T-helper 17 cell (primary cell): ENCODE measurements around the gene FADS6. TPM values are rescaled to one million over a fixed set of nuclear protein-coding genes. Genes with fewer than 3 reads are reported as not detected.

ENCODE experiments used
- ATAC-seq: fragments of 150-1000 bp; cut with Tn5 transposase; 2 replicates; pipeline ENCODE4 v1.10.0; 2021; ENCODE audit warnings: mild to moderate bottlenecking, moderate library complexity
- DNase-seq, 3 donors: peaks; one replicate each; pipeline versions ENCODE4 v3.0.0 to v3.0.0-alpha.2; 2020 to 2021
- H3K9me3 ChIP-seq: one replicate; pipeline ENCODE4 v1.7.0; 2013; ENCODE audit warnings: low read length, mild to moderate bottlenecking; ENCODE audit not compliant: control insufficient read depth, poor library complexity, severe bottlenecking
- H3K27ac Mint-ChIP-seq: one replicate; pipeline ENCODE4 v1.8.0; 2022; ENCODE audit warnings: mild to moderate bottlenecking, moderate library complexity, mixed read lengths
- H3K27me3 Mint-ChIP-seq: one replicate; pipeline ENCODE4 v1.8.0; 2022; ENCODE audit warnings: mixed read lengths
- H3K36me3 Mint-ChIP-seq: one replicate; pipeline ENCODE4 v1.8.0; 2022; ENCODE audit warnings: low read depth, mixed read lengths
- H3K4me1 Mint-ChIP-seq: one replicate; pipeline ENCODE4 v1.8.0; 2022; ENCODE audit warnings: mild to moderate bottlenecking, mixed read lengths
- H3K4me3 Mint-ChIP-seq: one replicate; pipeline ENCODE4 v1.8.0; 2022; ENCODE audit warnings: mild to moderate bottlenecking, moderate library complexity, mixed read lengths
- total RNA-seq, 4 donors: library from RNA in 2 of 4; stranded (reverse) in 2 of 4; gene quantifications; one replicate each; pipeline ENCODE4 v1.2.3 and lab custom pipeline; 2022 to 2026

The FADS6 gene
- total RNA-seq, 2 donors from 2014 or later: not detected

- H3K36me3 Mint-ChIP-seq: peaks cover 8% of the 10 kb centered on the region
- H3K4me1 Mint-ChIP-seq: peaks cover 8% of the 10 kb centered on the region
- ATAC-seq: no peak
- DNase-seq: no peak
- no peaks in the 10 kb centered on the region for H3K9me3 ChIP-seq
- H3K4me3 Mint-ChIP-seq: peak overlapping the region; percentile 71
- H3K27me3 Mint-ChIP-seq: peaks cover 33% of the 10 kb centered on the region
- H3K27ac Mint-ChIP-seq: no peak overlapping the region
Measured at GRCh38 chr17:74892013-74892841, 1.2 kb downstream of the FADS6 start.

GRCh38 chr17:74890554-74890953 lies 2.9 kb downstream of the FADS6 start:
- Mint-ChIP-seq H3K4me3 (no peak overlapping the region), H3K27me3 (peaks cover 31% of the 10 kb centered on the region), H3K4me1 (peaks cover 4% of the 10 kb centered on the region), H3K27ac (no peak overlapping the region), H3K36me3 (peaks cover 6% of the 10 kb centered on the region)
- no peaks in the 10 kb centered on the region for H3K9me3 ChIP-seq
- DNase-seq (no peak), ATAC-seq (no peak)

- no peaks in the 10 kb centered on the region for H3K9me3 ChIP-seq
- Mint-ChIP-seq H3K36me3 (peaks cover 6% of the 10 kb centered on the region), H3K27me3 (peaks cover 32% of the 10 kb centered on the region), H3K4me1 (peaks cover 2% of the 10 kb centered on the region), H3K27ac (no peak overlapping the region), H3K4me3 (no peak overlapping the region)
- ATAC-seq: no peak
- no peak for DNase-seq
Measured at GRCh38 chr17:74888469-74888868, 5.0 kb downstream of the FADS6 start.

GRCh38 chr17:74883241-74883745 lies 10.1 kb downstream of the FADS6 start:
- Mint-ChIP-seq H3K27ac (no peak overlapping the region), H3K4me1 (no peaks in the 10 kb centered on the region), H3K27me3 (peaks cover 43% of the 10 kb centered on the region), H3K4me3 (no peak overlapping the region), H3K36me3 (peaks cover 3% of the 10 kb centered on the region)
- DNase-seq (no peak), ATAC-seq (no peak)
- H3K9me3 ChIP-seq: no peaks in the 10 kb centered on the region

GRCh38 chr17:74882517-74883240 lies 10.8 kb downstream of the FADS6 start:
- no peak for ATAC-seq
- H3K4me3 Mint-ChIP-seq: no peak overlapping the region
- peaks cover 43% of the 10 kb centered on the region for H3K27me3 Mint-ChIP-seq
- peaks cover 3% of the 10 kb centered on the region for H3K36me3 Mint-ChIP-seq
- no peak overlapping the region for H3K27ac Mint-ChIP-seq
- DNase-seq: no peak
- H3K4me1 Mint-ChIP-seq: no peaks in the 10 kb centered on the region
- no peaks in the 10 kb centered on the region for H3K9me3 ChIP-seq

- Mint-ChIP-seq H3K4me3 (no peak overlapping the region), H3K36me3 (peaks cover 3% of the 10 kb centered on the region)
- DNase-seq: no peak
Measured at GRCh38 chr17:74881073-74881472, 12.4 kb downstream of the FADS6 start.

GRCh38 chr17:74879308-74879707 lies 14.1 kb downstream of the FADS6 start:
- no peak for DNase-seq
- no peak for ATAC-seq
- no peak overlapping the region for H3K27ac Mint-ChIP-seq
- no peak overlapping the region for H3K4me3 Mint-ChIP-seq
- H3K27me3 Mint-ChIP-seq: peaks cover 17% of the 10 kb centered on the region
- no peaks in the 10 kb centered on the region for H3K9me3 ChIP-seq
- H3K4me1 Mint-ChIP-seq: no peaks in the 10 kb centered on the region
- no peaks in the 10 kb centered on the region for H3K36me3 Mint-ChIP-seq

More at GRCh38 chr17:74881073-74881472, 12.4 kb downstream of the FADS6 start:
- H3K4me1 Mint-ChIP-seq: no peaks in the 10 kb centered on the region
- H3K9me3 ChIP-seq: no peaks in the 10 kb centered on the region
- no peak overlapping the region for H3K27ac Mint-ChIP-seq
- H3K27me3 Mint-ChIP-seq: peaks cover 32% of the 10 kb centered on the region
- ATAC-seq: no peak

- H3K27ac Mint-ChIP-seq: no peak overlapping the region
Measured at GRCh38 chr17:74878658-74879057, 14.8 kb downstream of the FADS6 start.

GRCh38 chr17:74877592-74878548 lies 15.6 kb downstream of the FADS6 start:
- peaks cover 6% of the 10 kb centered on the region for H3K27me3 Mint-ChIP-seq
- ATAC-seq (no peak), DNase-seq (no peak)
- H3K27ac Mint-ChIP-seq: no peak overlapping the region
- peaks cover 4% of the 10 kb centered on the region for H3K4me1 Mint-ChIP-seq
- H3K4me3 Mint-ChIP-seq: no peak overlapping the region
- no peaks in the 10 kb centered on the region for H3K9me3 ChIP-seq
- no peaks in the 10 kb centered on the region for H3K36me3 Mint-ChIP-seq

More at GRCh38 chr17:74878658-74879057, 14.8 kb downstream of the FADS6 start:
- H3K4me3 Mint-ChIP-seq: no peak overlapping the region
- DNase-seq (no peak), ATAC-seq (no peak)
- H3K27me3 Mint-ChIP-seq: peaks cover 10% of the 10 kb centered on the region
- peaks cover 4% of the 10 kb centered on the region for H3K4me1 Mint-ChIP-seq
- no peaks in the 10 kb centered on the region for H3K36me3 Mint-ChIP-seq
- no peaks in the 10 kb centered on the region for H3K9me3 ChIP-seq

- no peak overlapping the region for H3K4me3 Mint-ChIP-seq
- no peaks in the 10 kb centered on the region for H3K36me3 Mint-ChIP-seq
- no peak overlapping the region for H3K27ac Mint-ChIP-seq
- ATAC-seq (no peak), DNase-seq (no peak)
- H3K9me3 ChIP-seq: no peaks in the 10 kb centered on the region
- no peaks in the 10 kb centered on the region for H3K27me3 Mint-ChIP-seq
- peaks cover 20% of the 10 kb centered on the region for H3K4me1 Mint-ChIP-seq
Measured at GRCh38 chr17:74875977-74876593, 17.3 kb downstream of the FADS6 start.

- Mint-ChIP-seq H3K27me3 (no peaks in the 10 kb centered on the region), H3K36me3 (no peaks in the 10 kb centered on the region), H3K4me1 (peaks cover 20% of the 10 kb centered on the region), H3K27ac (no peak overlapping the region), H3K4me3 (no peak overlapping the region)
- no peak for ATAC-seq
- no peak for DNase-seq
- no peaks in the 10 kb centered on the region for H3K9me3 ChIP-seq
Measured at GRCh38 chr17:74875155-74875976, 18.1 kb downstream of the FADS6 start.

- Mint-ChIP-seq H3K27ac (peak overlapping the region; percentile 92), H3K36me3 (no peaks in the 10 kb centered on the region), H3K4me1 (peaks cover 20% of the 10 kb centered on the region), H3K4me3 (peak overlapping the region; percentile 97), H3K27me3 (no peaks in the 10 kb centered on the region)
- ATAC-seq (no peak), DNase-seq (no peak)
- no peaks in the 10 kb centered on the region for H3K9me3 ChIP-seq
Measured at GRCh38 chr17:74874615-74875037, 18.8 kb downstream of the FADS6 start.
